ENCODE data around the gene CHADL. TPM values are rescaled to one million over a fixed set of nuclear protein-coding genes. Genes with fewer than 3 reads are reported as not detected.

Gene CHADL
- polyA plus RNA-seq, 1 of the 3 experiments (the other 2 are of a cell fraction), result 0.03 TPM

DNA sequence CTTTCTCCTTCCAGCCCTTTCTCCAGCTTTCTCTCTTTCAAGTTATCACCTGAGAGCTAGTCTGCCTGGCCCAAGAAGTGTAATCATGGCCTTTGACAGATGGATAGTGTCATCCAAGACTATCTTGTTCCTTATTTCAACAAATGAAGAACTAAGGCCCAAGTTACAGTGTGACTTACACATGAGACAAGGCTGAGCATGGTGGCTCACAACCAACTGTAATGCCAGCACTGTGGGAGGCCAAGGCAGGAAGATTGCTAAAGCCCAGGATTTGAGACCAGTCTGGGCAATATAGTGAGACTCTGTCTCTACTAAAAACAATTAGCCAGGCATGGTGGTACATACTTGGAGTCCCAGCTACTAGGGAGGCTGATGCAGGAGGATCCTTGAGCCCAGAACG lies 48.9 kb upstream of the CHADL start:
- Histone ChIP-seq H3K4me1 (ENCODE audit: control insufficient read depth in 1 of 2, insufficient read depth in 2 of 2, low read depth in 1 of 2, low read length in 1 of 2) (peaks cover 4 to 5% of the 10 kb centered on the region in 2 experiments; a peak in 2 of 4 replicates), H3K9me2 (no peaks in the 10 kb centered on the region), H4K20me1 (ENCODE audit: insufficient read depth) (no peaks in the 10 kb centered on the region), H3K4me3 (ENCODE audit: low read depth in 2 of 2, low read length in 1 of 2) (no peak overlapping the region), H3K27me3 (ENCODE audit: insufficient read depth) (no peaks in the 10 kb centered on the region), H3K36me3 (replicated peaks in 1 of 2; ENCODE audit: control insufficient read depth in 1 of 2, insufficient read depth in 2 of 2, low read length in 1 of 2) (no peaks in the 10 kb centered on the region), H3F3A (replicated peaks; ENCODE audit: insufficient read depth) (peaks cover 18% of the 10 kb centered on the region), H3K79me2 (ENCODE audit: insufficient read depth) (peaks cover 10% of the 10 kb centered on the region; the same call in 1 of the 2 replicates), H3K27ac (ENCODE audit: low read depth in 2 of 2, low read length in 1 of 2) (peak overlapping the region; percentile 17 to 86; a peak in 3 of 4 replicates), H2AFZ (ENCODE audit: low read depth) (no peak overlapping the region), H3K9ac (no peak overlapping the region), H3K9me3 (no peaks in the 10 kb centered on the region), H3K4me2 (no peak overlapping the region)
- no peak for DNase-seq
- 100% methylated on average over 1 of the region's 1 CpG for WGBS (ENCODE audit: low lambda C conversion rate)
- TF ChIP-seq, protein P1, sequence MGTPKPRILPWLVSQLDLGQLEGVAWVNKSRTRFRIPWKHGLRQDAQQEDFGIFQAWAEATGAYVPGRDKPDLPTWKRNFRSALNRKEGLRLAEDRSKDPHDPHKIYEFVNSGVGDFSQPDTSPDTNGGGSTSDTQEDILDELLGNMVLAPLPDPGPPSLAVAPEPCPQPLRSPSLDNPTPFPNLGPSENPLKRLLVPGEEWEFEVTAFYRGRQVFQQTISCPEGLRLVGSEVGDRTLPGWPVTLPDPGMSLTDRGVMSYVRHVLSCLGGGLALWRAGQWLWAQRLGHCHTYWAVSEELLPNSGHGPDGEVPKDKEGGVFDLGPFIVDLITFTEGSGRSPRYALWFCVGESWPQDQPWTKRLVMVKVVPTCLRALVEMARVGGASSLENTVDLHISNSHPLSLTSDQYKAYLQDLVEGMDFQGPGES (IDR thresholded peaks at IDR 0.05; ENCODE audit: low read depth, low read length), result no peak
- TF ChIP-seq, protein P2, sequence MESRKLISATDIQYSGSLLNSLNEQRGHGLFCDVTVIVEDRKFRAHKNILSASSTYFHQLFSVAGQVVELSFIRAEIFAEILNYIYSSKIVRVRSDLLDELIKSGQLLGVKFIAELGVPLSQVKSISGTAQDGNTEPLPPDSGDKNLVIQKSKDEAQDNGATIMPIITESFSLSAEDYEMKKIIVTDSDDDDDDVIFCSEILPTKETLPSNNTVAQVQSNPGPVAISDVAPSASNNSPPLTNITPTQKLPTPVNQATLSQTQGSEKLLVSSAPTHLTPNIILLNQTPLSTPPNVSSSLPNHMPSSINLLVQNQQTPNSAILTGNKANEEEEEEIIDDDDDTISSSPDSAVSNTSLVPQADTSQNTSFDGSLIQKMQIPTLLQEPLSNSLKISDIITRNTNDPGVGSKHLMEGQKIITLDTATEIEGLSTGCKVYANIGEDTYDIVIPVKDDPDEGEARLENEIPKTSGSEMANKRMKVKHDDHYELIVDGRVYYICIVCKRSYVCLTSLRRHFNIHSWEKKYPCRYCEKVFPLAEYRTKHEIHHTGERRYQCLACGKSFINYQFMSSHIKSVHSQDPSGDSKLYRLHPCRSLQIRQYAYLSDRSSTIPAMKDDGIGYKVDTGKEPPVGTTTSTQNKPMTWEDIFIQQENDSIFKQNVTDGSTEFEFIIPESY (IDR thresholded peaks at IDR 0.05; ENCODE audit: borderline replicate concordance, low read depth), result no peak
- TF ChIP-seq, protein P3, sequence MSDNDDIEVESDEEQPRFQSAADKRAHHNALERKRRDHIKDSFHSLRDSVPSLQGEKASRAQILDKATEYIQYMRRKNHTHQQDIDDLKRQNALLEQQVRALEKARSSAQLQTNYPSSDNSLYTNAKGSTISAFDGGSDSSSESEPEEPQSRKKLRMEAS (IDR thresholded peaks at IDR 0.05; ENCODE audit: low read depth), result no peak
- TF ChIP-seq RXRA (IDR thresholded peaks at IDR 0.05; ENCODE audit: borderline replicate concordance, low read depth), result no peak
- TF ChIP-seq MEF2A (IDR thresholded peaks at IDR 0.05; ENCODE audit: borderline replicate concordance, low read depth), result no peak
- no peak for TF ChIP-seq NFIC (IDR thresholded peaks at IDR 0.05; ENCODE audit: borderline replicate concordance)
- no peak for TF ChIP-seq POLR2AphosphoS5 (IDR thresholded peaks at IDR 0.05; ENCODE audit: low read depth, low read length)
- no peak for TF ChIP-seq JUND (IDR thresholded peaks at IDR 0.05)
- no peak for TF ChIP-seq RFX5 (IDR thresholded peaks at IDR 0.05; ENCODE audit: low read length)
- ChIA-PET CTCF (no interaction called here), POLR2A (no interaction called here)

DNA sequence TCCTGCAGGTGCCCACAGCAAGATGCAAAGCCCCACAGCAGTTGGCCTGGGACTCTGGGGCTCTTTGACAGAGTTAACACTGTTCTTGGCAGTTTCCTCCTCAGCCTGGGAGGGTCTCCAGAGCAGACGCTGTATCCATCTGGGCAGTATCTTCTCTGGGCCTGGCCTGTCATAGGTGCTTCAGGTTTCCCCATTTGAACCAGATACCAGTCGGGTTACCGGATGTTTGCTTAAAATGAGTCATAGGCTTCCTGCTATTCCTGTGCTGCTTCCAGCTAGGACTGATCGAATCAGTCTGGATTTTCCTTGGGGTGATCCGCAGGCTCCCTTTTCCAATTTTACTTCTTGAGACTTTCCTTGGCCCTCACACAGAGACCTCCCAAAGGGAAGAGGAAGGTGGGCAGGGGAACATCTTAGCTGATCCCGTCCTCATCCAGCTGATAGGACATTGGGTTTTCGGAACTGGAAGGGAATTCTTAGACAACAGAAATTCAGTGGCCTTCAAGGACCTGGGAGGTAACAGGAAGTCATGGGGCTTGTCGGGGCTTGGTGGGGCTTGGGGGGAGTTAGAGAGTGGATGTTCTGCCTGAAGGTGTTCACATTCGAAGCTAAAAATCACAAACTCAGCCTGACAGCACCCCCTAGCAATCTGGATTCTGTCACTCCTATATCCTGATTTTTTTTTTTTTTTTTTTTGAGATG lies 47.7 kb upstream of the CHADL start:
- ChIA-PET POLR2A (no interaction called here), CTCF (no interaction called here)
- Histone ChIP-seq H3K9ac (peak overlapping the region; percentile 58; the same call in 1 of the 2 replicates), H3K4me1 (ENCODE audit: control insufficient read depth in 1 of 2, insufficient read depth in 2 of 2, low read depth in 1 of 2, low read length in 1 of 2) (peaks cover 4 to 5% of the 10 kb centered on the region in 2 experiments; a peak in 2 of 4 replicates), H4K20me1 (ENCODE audit: insufficient read depth) (no peaks in the 10 kb centered on the region), H3K9me2 (no peaks in the 10 kb centered on the region), H3K36me3 (replicated peaks in 1 of 2; ENCODE audit: control insufficient read depth in 1 of 2, insufficient read depth in 2 of 2, low read length in 1 of 2) (peaks cover 0 to 3% of the 10 kb centered on the region in 2 experiments), H3K9me3 (no peaks in the 10 kb centered on the region), H3K27ac (ENCODE audit: low read depth in 2 of 2, low read length in 1 of 2) (peak overlapping the region; percentile 76 to 86), H3F3A (replicated peaks; ENCODE audit: insufficient read depth) (peaks cover 18% of the 10 kb centered on the region), H3K27me3 (ENCODE audit: insufficient read depth) (no peaks in the 10 kb centered on the region), H3K79me2 (ENCODE audit: insufficient read depth) (peaks cover 23% of the 10 kb centered on the region), H3K4me2 (peak overlapping the region; percentile 63; the same call in 1 of the 2 replicates), H2AFZ (ENCODE audit: low read depth) (no peak overlapping the region), H3K4me3 (ENCODE audit: low read depth in 2 of 2, low read length in 1 of 2) (no peak overlapping the region)
- 9% methylated on average over 8 of the region's 9 CpGs for WGBS (ENCODE audit: low lambda C conversion rate)
- DNase-seq, result no peak
- TF ChIP-seq GABPA (IDR thresholded peaks at IDR 0.05; ENCODE audit: low read depth) (peak; percentile 39), TCF12 (IDR thresholded peaks at IDR 0.05) (peak; percentile 78), FOXM1 (IDR thresholded peaks at IDR 0.05; ENCODE audit: low read depth) (no peak), JUND (IDR thresholded peaks at IDR 0.05) (peak; percentile 60), POLR2AphosphoS5 (IDR thresholded peaks at IDR 0.05; ENCODE audit: low read depth, low read length) (peak; percentile 35; the same call in 1 of the 2 replicates)
- TF ChIP-seq, protein P3 (IDR thresholded peaks at IDR 0.05; ENCODE audit: low read depth), result no peak
- TF ChIP-seq, protein P4, sequence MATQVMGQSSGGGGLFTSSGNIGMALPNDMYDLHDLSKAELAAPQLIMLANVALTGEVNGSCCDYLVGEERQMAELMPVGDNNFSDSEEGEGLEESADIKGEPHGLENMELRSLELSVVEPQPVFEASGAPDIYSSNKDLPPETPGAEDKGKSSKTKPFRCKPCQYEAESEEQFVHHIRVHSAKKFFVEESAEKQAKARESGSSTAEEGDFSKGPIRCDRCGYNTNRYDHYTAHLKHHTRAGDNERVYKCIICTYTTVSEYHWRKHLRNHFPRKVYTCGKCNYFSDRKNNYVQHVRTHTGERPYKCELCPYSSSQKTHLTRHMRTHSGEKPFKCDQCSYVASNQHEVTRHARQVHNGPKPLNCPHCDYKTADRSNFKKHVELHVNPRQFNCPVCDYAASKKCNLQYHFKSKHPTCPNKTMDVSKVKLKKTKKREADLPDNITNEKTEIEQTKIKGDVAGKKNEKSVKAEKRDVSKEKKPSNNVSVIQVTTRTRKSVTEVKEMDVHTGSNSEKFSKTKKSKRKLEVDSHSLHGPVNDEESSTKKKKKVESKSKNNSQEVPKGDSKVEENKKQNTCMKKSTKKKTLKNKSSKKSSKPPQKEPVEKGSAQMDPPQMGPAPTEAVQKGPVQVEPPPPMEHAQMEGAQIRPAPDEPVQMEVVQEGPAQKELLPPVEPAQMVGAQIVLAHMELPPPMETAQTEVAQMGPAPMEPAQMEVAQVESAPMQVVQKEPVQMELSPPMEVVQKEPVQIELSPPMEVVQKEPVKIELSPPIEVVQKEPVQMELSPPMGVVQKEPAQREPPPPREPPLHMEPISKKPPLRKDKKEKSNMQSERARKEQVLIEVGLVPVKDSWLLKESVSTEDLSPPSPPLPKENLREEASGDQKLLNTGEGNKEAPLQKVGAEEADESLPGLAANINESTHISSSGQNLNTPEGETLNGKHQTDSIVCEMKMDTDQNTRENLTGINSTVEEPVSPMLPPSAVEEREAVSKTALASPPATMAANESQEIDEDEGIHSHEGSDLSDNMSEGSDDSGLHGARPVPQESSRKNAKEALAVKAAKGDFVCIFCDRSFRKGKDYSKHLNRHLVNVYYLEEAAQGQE (IDR thresholded peaks at IDR 0.05; ENCODE audit: low read depth, low read length), result no peak
- TF ChIP-seq, protein P2 (IDR thresholded peaks at IDR 0.05; ENCODE audit: borderline replicate concordance, low read depth), result no peak
- TF ChIP-seq, protein P5, sequence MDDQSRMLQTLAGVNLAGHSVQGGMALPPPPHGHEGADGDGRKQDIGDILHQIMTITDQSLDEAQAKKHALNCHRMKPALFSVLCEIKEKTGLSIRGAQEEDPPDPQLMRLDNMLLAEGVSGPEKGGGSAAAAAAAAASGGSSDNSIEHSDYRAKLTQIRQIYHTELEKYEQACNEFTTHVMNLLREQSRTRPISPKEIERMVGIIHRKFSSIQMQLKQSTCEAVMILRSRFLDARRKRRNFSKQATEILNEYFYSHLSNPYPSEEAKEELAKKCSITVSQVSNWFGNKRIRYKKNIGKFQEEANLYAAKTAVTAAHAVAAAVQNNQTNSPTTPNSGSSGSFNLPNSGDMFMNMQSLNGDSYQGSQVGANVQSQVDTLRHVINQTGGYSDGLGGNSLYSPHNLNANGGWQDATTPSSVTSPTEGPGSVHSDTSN (IDR thresholded peaks at IDR 0.05), result peak; percentile 26; the same call in 1 of the 2 replicates

All from SK-N-SH (cell line).